NCI-H146 (cell line): ENCODE results near the gene POU2F3.
A peak's percentile ranks its signal among the peaks of the same experiment; 100 is the strongest.

Experiments
- DNase-seq: peaks from one replicate; lab custom pipeline; 2025; lab: John Stamatoyannopoulos, UW

POU2F3 gene

DNA sequence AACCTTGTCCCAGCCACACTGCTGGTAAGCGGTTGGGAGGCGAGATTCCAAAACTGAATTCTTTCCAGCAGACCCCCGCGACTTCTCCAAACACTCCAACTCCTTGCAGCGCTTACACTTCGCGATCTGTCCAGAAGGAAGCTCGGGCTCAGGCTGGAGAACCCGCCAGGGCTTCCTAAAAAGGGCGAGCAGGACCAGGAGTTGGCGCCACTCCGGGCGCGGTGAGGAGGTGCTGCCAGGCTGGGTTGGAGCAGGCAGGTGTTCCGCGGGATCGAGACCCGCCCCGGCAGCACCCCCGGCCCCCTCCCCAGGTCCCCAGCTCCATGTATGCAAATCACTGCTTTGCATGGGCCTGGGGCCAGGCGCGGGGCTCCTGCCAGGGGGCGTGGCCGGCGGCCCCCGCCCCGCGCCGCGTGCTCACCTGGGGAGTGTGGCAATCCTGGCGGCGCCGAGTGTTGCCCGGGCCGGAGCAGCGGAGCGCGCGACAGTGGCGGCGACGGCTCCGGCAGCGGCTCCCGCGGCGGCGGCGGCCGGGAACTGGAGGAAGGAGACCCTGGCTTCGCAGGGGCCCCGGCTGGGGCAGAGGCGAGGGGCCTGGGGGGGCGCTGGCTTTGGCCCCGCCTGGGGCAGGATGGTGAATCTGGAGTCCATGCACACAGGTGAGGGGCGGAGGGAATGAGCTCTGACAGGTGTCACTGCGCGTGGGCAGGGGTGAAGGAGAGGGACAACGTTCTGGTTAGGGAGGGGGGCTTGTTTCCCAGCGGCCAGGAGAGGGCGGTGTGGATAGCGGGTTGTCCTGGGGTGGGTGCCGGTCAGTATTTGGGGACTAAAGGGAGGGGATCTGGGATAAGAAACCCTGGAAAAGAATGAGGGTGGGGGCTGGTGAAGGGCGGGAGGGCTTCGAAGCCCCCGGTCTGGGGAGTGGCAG is at the start of gene POU2F3:
TSS of gene POU2F3 (plus strand) at position 428 of the 928 bp plus-strand sequence. CDS start at position 632, 204 bp downstream.
- DNase-seq, result peak; percentile 18

DNA sequence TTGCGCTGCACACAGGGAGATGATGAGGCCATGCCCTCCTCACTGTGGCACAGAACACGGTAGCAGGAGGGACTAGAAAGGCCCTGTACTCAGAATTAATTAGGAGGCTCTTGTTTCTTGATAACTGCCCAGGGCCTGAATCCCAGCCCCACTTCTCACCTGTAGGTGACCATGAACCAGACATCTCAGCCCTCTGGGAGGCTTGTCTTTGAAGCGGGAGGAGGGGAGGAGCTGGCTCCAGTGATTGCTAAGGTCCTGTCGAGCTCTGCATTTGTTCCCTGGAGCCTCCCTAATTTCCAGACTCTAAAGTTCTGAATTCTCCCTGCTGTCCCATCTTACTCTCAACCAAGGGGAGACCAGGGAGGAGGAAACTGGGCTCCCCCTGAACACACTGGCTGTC is 48.9 kb upstream of the POU2F3 start:
- DNase-seq, result no peak

DNA sequence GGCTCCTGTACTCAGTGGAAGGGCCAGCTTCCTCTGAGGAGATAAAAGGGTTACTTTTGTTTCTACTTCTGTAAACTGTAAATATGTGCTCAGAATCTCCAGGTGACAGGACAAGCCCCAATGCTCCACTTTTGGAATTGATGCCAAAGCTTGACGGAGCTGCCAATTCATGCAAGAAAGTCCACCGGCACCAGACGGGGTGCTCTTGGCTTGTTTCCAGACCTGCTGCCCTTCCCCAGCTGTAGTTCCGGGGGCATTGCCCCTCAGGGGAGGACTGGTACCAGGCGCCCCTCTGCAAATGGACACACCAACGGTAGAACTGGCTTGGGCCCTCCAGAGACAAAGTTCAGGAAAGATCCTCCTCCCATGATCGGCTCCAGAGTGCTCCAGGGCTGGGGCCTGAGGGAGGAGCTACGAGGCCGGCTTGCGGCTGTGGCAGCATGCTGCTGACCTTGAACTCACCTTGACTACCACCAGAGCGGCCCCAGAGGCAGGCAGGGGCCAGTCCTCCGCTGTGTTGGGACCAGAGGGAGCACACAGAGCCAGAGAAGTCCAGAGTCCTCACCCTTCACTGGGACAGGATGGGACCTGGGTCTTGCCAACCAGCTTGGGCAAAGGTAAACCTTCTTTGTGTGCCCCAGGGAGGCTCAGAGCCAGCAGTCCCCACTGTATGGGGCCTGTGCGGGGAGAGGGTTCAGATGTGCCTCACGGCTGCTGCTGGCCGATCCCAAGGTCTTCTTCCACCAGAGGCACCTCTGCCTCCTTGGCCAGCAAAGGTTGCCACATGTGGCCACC is 46.9 kb upstream of the POU2F3 start:
- no peak for DNase-seq

DNA sequence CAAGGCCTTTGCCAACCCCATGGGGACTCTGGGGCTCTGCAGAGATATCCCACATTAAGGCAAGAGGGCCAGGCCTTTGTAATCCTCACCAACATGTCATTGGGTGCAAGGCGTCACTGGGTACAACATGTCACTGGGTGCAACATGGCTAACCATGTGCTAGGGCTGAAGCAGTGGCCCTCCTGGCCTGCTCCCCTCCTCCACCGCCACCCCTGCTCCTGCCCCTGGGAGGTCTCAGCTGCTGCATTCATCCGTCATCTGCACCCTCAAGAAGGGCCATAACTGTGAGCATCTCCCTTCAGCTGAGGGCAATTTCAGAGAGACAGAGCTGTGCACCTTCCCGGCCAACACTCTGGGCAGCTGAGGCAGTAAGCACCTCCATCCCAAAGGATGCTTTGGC is 45.8 kb upstream of the POU2F3 start:
- no peak for DNase-seq

DNA sequence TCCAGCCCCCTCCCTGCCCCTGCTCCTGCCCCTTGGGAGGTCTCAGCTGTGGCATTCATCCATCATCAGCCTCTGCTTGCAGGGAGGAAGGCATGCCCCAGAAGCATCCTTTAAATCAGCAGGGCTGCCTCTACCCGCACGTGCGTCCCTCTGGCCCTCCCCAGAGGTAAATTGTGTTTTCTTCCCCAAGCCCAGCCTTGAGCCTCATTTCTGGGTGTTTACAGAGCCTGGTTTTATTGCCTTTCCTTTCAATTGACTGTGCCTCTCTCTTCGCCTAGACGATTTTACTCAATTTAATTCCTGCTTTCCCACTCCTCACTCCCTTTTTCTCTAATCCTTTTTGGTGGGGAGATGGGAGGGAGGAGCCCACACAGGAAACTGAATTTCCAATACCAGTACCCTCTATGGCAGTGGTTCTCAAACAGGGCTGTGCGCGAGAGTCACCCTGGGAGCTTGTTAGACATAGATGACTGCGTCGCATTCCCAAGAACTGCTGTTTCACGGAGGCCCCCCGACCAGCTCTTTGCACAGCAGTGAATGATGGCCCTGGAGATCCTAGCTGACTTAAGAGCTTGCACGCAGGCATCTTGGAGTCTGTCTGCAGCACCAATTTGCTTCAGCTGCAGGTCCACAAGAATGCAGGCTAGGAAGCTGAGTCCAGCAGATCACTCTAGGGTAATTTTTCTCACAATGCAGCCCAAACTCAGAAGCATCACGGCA is 44.2 kb upstream of the POU2F3 start:
- no peak for DNase-seq

DNA sequence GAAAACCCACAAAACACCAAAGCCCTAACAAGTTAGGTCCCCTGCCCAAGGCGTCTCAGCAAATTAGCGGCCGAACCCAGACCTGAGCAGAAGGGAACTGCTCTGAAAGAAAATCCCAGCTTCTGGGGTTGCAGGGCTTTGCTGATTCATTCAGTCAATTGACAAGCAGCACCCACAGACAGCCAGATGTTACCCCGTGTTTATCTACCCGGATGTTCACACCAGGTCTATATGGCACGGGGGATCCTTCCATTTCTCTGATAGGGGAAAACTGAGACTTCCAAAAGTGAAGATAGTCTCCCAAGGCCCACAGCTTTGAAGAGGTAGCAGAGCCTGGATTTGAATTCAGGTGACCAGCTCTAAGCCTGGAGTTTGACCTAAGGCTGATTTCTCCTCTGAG is 43.1 kb upstream of the POU2F3 start:
- DNase-seq, result no peak

DNA sequence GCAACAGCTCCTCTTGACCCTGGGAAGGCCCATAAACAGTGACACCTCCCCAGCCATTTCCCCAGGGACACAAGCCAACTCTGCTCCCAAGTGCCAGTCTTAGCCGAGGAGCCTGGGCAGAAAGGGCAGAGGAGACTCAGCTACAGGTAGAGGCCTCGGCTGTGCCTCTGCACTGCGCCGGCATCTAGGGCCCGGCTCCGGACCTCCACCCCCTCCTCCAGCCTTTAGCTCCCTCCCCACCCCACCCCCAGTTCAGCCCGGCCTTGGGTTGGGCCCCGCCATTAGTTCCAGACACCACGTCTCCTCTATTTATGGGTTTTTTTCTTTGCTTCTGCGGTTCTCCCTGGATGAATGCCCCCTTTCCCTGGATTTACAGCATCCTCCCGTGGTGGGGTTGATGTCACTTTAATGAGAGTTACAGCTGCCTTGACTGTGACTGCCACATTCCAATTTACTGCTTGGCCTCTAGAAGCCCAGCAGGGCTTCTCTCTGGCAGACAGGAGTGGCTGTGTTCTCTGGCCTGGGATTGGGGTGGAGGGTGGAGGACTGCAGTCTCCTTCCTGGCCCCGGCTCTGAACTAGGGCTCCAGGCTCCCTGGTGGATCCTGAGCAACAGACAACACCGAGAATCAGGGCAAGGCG is 42.6 kb upstream of the POU2F3 start:
- DNase-seq, result no peak

DNA sequence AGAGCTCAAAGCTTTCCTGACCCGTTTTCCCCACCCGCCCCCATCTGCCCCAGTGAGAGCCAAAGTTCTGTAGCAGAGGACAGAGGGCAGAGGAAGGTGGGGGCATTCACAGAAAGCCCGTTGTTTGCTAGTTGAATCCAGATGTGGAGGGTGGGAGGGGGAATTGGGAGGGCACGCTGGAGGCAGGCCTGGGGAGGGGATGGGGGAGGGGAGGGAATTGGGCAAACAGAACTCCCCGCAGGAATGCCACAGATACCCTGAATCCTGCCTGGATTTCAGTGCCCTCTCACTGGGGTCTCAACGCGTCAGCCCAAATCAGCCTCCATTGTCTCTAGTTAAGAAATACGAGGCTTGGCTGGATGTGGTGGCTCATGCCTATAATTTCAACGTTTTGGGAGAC is 42.0 kb upstream of the POU2F3 start:
- no peak for DNase-seq

DNA sequence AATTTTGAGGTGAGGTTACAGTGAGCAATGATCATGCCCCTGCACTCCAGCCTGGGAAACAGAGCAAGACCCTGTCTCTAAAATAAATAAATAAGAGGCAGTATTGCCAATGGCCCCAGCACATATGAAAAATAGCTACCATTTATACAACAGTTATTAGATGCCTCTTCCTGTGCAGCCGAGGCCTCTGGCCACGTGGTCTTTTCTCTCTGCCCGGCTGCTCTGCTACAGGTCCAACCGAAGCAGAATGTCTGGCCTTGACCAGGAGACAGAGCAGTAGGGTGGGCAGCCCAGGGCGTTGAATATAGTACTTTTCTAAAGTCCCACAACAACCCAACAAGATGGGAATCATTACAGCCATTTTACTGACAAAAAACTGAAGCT is 41.5 kb upstream of the POU2F3 start:
- no peak for DNase-seq

DNA sequence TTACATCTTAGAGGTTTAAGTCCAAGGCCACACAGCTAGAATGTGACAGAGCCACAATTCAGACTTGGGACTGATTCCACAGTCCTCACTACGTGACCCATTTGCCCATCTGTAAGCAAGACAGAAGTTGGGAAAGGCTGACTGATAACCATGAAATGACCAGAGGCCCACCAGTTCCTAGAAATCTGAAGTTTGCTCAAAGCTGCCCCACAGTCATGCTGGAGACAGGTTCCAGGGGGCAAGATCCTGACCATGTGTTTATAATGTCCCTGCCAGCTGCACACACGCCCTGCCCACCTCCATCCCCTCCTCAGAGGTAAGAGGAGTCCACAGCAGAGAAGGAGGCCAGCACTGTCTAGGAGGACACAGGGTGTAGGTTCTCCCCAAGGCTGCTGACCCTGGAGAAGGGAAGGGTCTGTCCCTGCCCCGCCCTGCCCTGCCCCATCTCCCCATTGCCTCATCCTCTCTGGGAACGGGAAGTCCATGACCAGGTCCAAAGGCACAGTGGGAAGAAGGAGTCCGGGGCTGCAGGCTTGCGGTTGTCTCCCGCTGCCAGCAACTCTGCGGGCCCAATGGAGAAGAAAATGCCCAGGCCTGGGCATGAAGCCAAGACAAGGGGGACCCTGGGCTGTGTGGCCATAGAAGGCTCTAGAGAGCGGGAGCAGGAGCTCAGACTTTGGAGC is 41.0 kb upstream of the POU2F3 start:
- no peak for DNase-seq

DNA sequence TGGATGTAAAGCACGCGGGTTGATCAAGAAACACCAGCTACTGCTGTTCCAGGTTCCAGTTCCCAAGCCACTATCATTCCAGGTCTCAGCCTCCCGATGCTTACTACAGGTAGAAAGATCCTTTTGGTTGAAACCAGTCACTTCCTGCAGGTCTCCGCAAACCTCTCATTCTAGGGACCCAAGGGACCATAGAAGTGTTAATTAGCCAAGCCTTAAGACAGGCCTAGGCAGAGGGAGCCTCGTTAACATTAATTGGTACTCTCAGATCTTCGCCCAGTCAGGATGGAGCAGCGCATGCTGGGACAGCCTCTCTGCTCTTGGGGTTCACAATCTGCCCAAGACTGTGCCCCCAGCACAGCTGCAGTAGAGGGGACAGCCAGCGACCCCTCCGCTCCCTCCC is 40.3 kb upstream of the POU2F3 start:
- DNase-seq, result no peak

DNA sequence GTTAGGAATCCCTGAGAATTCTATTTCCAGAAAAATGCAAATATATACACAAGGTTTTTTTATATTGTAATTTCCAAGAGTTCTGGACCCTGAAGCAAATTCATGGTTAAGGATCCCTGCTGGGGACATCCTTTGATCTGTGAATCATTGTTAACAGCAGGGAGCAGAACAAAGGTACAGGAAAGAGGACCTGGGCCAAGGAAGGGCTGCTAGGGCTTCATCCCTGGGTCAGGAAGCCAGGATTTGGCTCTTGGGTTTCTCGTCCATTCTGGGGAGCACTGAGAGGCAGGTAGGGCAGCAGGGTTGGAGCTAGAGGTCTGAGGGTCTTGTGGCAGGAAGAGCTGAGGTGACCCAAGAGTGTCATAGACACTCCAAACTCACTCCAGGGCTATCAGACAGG is 39.3 kb upstream of the POU2F3 start:
- no peak for DNase-seq

DNA sequence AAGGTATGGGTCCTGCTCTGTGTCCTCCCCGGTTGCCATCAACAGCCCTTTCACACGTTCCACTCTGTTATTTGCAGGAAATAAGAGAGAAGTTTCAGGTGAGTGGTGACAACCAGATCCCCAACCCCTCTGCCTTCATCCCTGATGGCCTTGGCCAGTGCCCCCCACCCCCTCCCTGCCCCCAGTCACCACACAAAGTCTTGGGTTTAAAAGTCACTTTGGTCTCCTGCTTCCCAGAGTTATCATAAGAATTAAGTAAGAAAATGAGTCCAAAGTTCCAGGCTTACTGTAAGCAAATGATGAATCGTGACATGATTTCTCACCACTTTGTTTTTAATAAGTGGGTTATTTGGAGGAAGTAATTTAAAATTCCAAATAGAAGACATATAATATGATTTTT is 38.3 kb upstream of the POU2F3 start:
- no peak for DNase-seq

DNA sequence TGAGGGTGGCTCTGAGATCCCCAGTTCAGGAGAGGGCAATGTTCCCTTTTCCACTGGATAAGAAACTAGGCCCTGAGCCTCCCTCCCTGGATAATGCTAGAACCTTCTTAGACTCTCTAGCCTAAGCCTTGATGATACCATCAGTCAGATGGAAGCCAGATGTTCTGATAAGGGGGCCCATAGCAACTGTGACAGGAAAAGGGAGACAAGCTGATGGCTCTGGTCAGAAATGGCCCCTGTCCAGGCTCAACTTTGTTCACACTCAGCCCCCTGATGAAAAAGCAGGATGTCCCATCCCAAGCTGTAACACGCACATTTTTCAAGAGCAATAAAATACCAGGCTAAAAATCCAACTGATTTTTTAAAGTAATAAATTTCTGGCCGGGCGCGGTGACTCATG is 36.3 kb upstream of the POU2F3 start:
- DNase-seq, result no peak

DNA sequence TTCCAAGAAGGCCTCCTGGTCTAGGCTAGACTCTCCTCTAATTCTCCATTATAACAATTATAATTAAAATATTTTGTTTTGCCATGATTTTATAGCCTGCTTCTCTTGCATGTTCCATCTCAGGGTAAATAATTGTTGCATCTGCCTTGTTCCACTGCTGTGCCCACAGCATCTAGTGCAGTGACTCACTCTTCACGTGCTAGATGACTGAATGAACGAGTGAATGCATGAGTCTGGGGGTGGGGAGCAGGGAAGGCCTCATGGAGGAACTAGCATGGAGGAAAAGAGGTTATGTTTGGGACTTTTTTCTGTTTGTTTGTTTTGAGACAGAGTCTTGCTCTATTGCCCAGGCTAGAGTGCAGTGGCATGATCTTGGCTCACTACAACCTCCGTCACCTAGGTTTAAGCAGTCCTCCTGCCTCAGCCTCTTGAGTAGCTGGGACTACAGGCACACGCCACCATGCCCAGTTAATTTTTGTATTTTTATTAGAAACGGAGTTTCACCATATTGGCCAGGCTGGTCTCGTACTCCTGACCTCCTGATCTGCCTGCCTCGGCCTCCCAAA is 34.3 kb upstream of the POU2F3 start:
- no peak for DNase-seq

DNA sequence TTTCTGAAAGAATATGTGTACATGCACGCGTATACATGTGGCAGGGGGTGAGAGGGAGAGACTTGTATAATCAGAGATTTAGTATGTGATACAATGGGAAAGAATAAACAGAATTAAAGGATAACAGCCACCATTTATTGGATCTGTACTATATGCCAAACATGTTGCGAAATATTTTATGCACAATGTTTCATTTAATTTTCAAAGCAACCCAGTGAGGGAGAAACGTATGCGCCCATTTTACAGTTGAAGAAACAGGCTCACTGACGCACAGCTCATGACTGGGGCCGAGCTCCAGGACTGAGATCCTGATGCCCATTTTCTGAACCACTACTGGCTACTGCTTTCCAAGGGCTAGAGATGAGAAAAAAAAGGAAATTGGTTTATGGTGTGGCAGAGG is 32.4 kb upstream of the POU2F3 start:
- DNase-seq, result no peak

DNA sequence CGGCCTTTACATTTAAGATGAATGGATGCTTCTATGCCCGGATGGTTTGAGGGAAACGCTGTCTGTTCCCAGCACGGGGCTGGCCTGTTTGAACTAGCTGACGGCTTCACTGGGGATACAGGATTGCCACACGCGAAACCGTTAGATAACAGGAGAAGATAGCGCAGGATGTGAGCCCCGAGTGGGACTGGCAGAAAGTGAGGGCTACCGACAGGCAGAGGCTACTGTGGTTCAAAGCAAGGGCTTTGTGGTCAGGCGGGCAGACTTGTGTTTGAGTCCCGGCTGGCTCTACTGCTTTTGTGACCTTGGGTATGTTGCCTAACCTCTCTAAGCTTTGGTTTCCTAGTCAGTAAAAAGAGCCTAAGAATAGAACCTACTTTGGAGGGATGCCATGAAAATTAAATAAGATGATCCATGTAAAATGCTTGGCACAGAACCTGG is 31.9 kb upstream of the POU2F3 start:
- no peak for DNase-seq

DNA sequence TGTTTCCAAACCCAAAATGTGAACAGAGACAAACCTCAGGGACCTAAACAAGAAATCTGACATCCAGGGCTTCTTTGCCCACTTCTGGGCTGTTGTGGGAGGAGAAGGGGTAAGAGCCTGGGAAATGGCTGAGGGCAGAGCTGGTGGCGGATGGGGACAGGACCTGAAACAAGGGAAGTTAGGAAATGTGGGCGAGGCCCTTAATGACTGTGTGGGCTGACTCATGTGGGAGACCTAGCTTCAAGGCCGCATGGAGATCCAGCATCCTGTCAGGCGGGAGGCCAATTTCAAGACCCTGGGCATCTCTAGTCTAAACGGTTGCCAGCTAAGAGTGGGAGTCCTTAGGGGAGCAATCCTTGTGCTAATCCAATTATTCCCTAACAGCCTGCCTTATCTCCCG is 31.2 kb upstream of the POU2F3 start:
- DNase-seq, result no peak

DNA sequence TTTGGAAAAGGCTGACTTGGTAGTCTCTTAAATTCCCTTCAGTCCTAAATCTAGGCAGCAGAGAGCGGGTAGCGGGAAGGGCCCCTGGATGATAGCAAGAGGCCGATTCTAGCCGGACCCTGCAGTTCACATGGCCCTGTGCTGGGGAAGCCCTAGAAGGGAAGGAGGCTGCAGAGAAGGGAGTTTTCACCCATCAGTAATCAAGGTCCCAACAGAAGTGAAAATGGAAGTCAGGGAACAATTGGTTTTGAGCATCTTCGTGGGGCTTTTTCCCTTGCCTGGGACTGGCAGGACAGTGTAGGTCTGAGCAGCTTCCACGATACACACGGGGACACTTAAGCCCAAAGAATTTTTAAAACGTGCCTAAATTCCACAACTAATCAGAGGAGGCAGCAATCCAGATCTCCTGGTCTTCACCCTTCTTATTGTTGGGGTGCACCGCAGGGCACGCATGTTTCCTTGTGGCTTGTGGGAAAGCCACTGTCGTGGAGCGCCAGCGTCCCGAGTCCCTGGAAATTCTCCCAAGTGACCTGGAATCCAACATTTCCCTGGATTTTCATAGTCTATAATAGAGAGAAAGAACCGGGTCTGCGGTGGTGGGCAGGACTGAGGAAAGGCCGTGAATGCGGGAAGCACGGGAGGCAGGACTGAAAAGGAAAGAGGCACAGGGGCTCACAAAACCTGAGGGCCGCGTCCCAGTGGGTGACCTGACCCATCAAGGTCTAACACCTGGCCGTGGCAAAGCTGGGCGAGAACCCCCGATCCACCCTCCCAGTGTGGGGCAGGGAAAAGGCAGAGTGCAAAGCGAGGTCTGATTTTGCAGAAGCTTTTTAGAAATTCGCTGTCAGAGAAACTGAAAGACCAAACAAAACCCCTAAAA is 30.0 kb upstream of the POU2F3 start:
- no peak for DNase-seq
